GM21447 (cell line): ENCODE data around the gene PANX2.

Source experiments
- ATAC-seq: cut with Tn5 transposase; IDR thresholded peaks from one replicate; pipeline ENCODE4 v1.9.1; 2021; ENCODE audit not compliant: unreplicated experiment

The PANX2 gene

GRCh38 chr22:50211147-50211546 lies 40.6 kb downstream of the PANX2 start:
- no peak for ATAC-seq

- ATAC-seq = no peak
Observed at GRCh38 chr22:50213263-50213662, 42.7 kb downstream of the PANX2 start.

- no peak for ATAC-seq
Observed at GRCh38 chr22:50215297-50216054, 44.9 kb downstream of the PANX2 start.

GRCh38 chr22:50216055-50216683 lies 45.6 kb downstream of the PANX2 start:
- no peak for ATAC-seq

GRCh38 chr22:50216684-50217520 lies 46.4 kb downstream of the PANX2 start:
- ATAC-seq = no peak

- no peak for ATAC-seq
Observed at GRCh38 chr22:50217543-50218152, 47.1 kb downstream of the PANX2 start.

- no peak for ATAC-seq
Observed at GRCh38 chr22:50218153-50218995, 47.8 kb downstream of the PANX2 start.

GRCh38 chr22:50218996-50219727 lies 48.6 kb downstream of the PANX2 start:
- no peak for ATAC-seq

- ATAC-seq = no peak
Observed at GRCh38 chr22:50219800-50220602, 49.5 kb downstream of the PANX2 start.

GRCh38 chr22:50220603-50221409 lies 50.3 kb downstream of the PANX2 start:
- ATAC-seq = no peak

- ATAC-seq = no peak
Observed at GRCh38 chr22:50221410-50222300, 51.1 kb downstream of the PANX2 start.

- ATAC-seq = no peak
Observed at GRCh38 chr22:50222508-50222907, 52.0 kb downstream of the PANX2 start.

GRCh38 chr22:50224071-50224470 lies 53.5 kb downstream of the PANX2 start:
- ATAC-seq = no peak

GRCh38 chr22:50225200-50225969 lies 54.9 kb downstream of the PANX2 start:
- no peak for ATAC-seq

GRCh38 chr22:50226063-50226874 lies 55.7 kb downstream of the PANX2 start:
- no peak for ATAC-seq

GRCh38 chr22:50226875-50227165 lies 56.3 kb downstream of the PANX2 start:
- no peak for ATAC-seq
